ENCODE results near the gene NSG2.
"Not testable (repeated sequence)": the region's sequence is repeated elsewhere in the genome, so short reads cannot be mapped to it uniquely, and the experiment has no call there.

Gene NSG2

GRCh38 chr5:174045470-174046025 lies at the start of gene NSG2:
Gene NSG2 (plus strand): TSS chr5:174045706. CDS start chr5:174046756, 1,050 bp downstream.
- in situ Hi-C loops (cut with HindIII; ENCODE audit: low sequenced_read_pairs), result no loop called here

DNA sequence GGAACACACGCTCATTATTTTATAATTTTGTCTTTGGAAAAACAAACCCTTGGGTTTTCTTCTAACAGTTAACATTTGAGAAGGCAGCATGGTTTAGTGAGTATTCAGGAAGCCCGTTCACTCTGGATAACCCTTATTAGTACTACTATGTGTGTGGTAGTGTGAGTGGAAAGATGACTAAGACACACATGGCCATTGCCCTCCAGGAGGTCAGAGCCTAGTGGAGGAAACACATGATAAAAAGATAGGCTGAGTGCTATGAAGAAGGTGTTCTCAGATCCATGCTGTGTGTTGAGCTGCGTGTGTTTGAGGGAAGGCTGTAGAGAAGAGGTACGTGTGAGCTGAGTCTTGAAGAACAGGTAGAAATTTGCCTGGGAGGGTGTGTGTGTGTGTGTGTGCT lies 48.2 kb upstream of the NSG2 start:
- in situ Hi-C loops (cut with HindIII; ENCODE audit: low sequenced_read_pairs), result no loop called here

GRCh38 chr5:173998531-173998930 lies 47.0 kb upstream of the NSG2 start:
- in situ Hi-C loops (cut with HindIII; ENCODE audit: low sequenced_read_pairs), result no loop called here

GRCh38 chr5:174000076-174000475 lies 45.4 kb upstream of the NSG2 start:
- in situ Hi-C loops (cut with HindIII; ENCODE audit: low sequenced_read_pairs), result no loop called here

DNA sequence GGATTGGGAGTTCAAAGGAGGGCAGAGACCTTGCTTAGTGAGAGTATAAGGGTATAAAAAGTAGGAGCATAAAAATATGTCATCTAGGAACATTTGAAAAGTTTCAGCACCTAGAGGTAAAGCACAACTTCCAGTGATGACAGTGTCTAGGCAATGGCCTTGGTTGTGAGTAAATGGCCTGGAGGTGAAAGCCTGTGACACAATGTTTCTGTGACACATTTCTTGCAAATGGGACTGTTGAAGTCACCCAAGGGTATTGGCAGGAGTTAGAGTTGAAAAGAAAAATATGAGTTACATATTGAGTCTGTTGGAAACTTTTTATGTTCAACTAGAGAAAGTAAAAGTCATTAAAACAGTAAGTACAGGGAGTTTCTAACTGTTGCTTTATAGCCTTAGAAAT lies 41.7 kb upstream of the NSG2 start:
- in situ Hi-C loops (cut with HindIII; ENCODE audit: low sequenced_read_pairs), result no loop called here

DNA sequence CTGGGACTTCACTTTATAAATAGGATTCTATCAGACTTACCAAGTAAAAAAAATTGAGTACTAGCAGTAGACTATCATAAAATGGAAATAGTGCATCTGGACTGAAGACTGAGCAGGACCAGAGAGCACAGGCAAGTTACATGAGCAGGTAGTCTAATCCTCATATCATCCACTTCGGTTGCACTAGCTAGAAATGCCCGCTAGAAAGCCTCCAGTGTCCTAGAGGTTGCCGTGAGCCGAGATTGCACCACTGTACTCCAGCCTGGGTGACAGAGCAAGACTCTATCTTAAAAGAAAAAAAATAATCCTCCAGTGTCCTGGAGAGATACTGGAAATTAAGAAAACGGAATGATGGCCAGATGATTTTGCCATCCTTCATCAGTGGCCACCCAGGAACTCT lies 36.6 kb upstream of the NSG2 start:
- in situ Hi-C loops (cut with HindIII; ENCODE audit: low sequenced_read_pairs), result no loop called here

DNA sequence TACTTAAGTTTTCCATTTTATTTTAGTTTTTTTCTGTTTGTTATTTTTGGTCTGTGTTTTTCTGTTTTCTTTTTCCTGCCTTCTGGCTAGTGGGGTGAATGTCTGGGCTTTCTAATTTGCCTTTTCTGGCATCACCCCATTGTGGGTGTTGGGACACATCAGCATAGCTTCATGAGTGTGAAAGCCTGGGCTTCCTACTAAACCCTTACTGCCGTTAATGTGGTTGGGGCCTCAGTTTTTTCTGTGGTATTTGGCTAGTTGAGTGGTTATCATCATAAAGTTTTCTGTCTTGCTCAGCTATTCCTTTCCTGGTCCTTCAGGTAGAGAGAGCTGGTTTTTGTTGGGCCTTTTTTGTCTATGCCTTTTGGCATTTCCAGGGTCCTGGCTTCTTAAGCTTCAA lies 35.1 kb upstream of the NSG2 start:
- in situ Hi-C loops (cut with HindIII; ENCODE audit: low sequenced_read_pairs), result no loop called here

- in situ Hi-C loops (cut with HindIII; ENCODE audit: low sequenced_read_pairs), result no loop called here
Measured at GRCh38 chr5:174011441-174011840, 34.1 kb upstream of the NSG2 start.

GRCh38 chr5:174020069-174020927 lies 25.2 kb upstream of the NSG2 start:
- in situ Hi-C loops (cut with HindIII; ENCODE audit: low sequenced_read_pairs), result not testable (repeated sequence)

- in situ Hi-C loops (cut with HindIII; ENCODE audit: low sequenced_read_pairs), result no loop called here
Measured at GRCh38 chr5:174020928-174021304, 24.6 kb upstream of the NSG2 start.

DNA sequence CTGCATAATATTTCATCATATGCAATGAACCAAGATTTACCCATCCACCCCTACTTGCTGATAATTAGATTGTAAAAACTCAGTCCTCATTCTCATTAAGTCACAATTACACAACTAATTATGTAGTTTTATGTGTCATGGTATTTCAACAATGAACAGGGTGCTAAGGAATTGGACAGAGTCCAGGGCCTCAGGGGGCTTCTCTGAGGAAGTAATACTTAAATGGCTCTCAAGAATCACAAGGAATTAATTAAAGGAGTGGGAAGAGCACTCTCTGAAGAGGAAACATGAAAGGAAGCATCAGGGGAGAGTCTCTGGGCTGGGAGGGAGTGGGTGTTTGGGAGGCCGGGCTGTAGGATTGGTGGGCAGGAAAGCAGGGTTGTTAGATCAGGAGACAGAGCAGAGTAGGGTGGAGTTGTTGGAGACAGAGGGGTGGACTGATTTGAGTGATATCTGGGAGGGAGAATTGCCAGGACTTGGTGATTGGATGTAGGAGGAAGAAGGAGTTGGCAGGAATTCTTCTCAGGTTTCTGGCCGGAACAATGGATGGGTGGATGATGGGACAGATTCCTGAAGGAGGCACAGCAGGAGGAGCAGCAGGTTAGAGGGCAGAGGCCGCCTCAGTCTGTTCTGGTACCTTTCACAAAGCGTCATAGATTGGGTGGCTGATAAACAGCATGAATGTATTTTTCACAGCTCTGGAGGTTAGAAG lies 23.0 kb upstream of the NSG2 start:
- in situ Hi-C loops (cut with HindIII; ENCODE audit: low sequenced_read_pairs), result no loop called here

DNA sequence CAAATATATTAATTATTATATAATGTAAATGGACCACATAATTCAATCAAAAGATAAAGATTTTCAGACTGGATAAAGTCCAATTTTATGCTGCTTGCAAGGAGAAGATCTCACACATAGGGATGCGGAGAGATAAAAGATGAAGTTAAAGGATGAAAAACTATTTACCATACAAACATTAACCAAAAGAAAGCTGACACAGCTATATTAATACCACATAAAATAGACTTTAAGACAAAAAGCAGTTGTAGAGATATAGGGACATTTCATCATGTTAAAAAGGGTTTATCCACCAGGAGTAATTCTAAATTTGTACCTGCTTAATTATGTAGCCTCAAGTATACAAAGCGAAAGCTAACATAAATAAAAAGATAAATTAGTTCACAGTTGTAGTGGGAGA lies 15.2 kb upstream of the NSG2 start:
- in situ Hi-C loops (cut with HindIII; ENCODE audit: low sequenced_read_pairs), result no loop called here

DNA sequence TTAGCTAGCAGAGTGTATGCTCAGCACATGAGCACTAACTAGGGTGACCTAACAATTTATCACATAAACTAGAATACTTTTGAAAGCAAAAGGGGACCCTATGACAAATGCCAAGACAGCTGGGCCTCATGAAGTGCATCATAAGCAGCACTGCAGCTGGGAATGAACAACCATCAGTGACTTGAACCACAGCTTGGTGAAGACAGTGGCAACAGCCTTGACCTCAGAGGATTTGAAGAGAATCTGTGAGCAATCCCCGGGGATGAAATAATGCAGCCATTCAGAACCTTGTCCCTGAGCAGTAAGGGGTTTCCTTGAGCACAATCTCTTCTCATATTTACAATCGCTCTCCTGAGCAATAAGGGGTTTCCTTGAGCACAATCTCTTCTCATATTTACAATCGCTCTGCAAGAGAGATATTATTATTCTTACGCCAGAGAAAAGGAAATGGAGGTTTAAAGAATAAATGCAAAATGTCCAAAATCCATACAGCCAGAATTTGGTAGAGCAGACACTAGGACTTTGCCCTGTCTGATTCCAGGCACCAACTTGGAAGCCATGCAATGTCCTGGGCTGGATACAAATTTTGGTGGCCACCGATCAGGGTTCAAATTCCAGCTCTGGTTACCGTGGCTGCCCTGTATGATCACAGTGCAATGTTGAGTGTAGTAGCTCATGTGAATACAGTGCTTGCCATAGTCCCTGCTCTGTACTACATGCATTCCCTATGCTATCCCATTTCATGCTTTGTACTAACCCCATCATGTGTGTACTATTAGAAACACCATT lies 846 bp upstream of the NSG2 start:
- in situ Hi-C loops (cut with HindIII; ENCODE audit: low sequenced_read_pairs), result no loop called here

DNA sequence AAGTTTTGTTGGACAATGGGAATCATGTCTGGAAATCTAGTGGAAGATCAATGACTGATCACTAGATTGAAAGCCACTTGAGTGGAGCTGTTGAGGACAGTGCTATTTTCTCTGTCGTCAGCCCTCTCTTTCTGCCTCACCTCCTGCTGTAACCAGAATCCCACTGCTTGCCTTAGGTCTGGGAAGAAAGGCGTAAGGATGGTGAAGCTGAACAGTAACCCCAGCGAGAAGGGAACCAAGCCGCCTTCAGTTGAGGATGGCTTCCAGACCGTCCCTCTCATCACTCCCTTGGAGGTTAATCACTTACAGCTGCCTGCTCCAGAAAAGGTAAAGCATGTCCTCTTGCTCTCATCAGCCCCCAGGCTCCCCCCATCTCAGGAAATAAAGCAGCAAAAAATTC lies 1.1 kb downstream of the NSG2 start:
- in situ Hi-C loops (cut with HindIII; ENCODE audit: low sequenced_read_pairs), result no loop called here

GRCh38 chr5:174047472-174048099 lies 2.1 kb downstream of the NSG2 start:
- in situ Hi-C loops (cut with HindIII; ENCODE audit: low sequenced_read_pairs), result no loop called here

DNA sequence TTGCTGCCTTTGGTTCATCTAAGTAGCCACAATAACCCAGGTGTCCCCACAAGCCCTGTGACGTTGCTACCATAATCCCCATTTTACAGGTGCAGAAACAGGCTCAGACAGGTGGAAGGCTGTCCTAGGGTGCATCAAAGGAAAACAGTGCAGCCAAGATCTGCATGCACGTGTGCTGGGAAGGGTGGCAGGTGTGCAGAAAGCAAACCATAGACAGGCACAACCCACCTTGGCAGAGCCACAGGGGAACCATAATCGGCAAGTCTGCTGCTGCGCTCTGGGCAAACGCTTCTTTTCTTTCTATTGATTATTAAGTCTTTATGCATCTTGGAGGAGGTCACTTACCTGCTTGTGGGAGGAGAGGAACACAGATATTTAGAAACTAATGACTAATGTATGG lies 7.1 kb downstream of the NSG2 start:
- in situ Hi-C loops (cut with HindIII; ENCODE audit: low sequenced_read_pairs), result no loop called here

- in situ Hi-C loops (cut with HindIII; ENCODE audit: low sequenced_read_pairs), result no loop called here
Measured at GRCh38 chr5:174053905-174054304, 8.4 kb downstream of the NSG2 start.

GRCh38 chr5:174056064-174056847 lies 10.8 kb downstream of the NSG2 start:
- in situ Hi-C loops (cut with HindIII; ENCODE audit: low sequenced_read_pairs), result no loop called here

DNA sequence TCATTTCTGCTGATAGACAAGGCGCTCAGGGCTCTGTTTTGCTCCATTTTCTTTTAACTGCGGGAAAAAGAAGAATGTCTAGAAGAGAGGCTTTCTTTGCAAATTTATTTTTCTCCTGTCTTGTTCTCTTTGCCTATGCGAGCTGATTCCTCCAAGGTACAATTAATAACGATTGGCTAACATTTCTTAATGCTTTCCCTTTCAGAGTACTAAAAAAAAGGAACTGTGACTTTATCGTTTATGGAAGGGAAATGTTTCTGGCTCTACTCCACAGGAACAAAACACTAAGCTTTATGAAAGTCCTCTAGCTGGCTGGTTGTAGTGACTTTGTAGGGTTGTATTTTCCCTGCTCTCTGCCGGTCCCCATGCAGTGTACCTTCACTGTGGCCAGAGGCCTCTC lies 11.7 kb downstream of the NSG2 start:
- in situ Hi-C loops (cut with HindIII; ENCODE audit: low sequenced_read_pairs), result no loop called here
